ENCODE data around the gene FSTL3.
"Not testable (repeated sequence)": the region's sequence is repeated elsewhere in the genome, so short reads cannot be mapped to it uniquely, and the experiment has no call there.

The FSTL3 gene

DNA sequence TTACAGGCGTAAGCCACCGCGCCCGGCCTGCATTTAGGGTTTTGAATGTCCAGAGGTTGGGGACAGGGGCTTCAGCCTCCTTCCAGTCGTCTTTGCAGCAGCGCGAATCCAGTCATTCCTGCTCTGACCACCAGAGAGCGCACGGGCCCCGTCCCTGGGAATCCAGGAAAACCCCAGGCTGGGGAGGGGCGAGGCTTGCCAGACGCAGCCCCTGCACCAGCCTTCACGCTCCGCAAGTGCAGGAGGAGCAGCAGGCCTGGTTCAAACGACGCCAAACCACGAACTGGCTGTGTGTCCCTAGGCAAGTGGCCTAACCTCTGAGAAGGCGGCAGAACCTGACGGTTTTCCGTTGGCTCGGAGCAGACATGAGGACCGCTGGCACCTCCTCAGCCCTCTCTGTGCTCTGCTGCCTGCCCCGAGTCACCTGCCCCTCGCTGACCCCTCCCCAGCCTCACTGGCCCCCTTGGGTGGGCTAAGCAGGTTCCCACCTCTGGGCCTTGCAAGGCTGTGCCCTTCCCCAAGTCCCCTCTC lies 11.2 kb upstream of the FSTL3 start:
- Mint-ChIP-seq H3K27me3 (no peaks in the 10 kb centered on the region), H3K27ac (peak overlapping the region; percentile 41), H3K4me3 (peak overlapping the region; percentile 63), H3K4me1 (ENCODE audit: low read depth) (peaks cover 16% of the 10 kb centered on the region), H3K9me3 (ENCODE audit: low read depth) (no peaks in the 10 kb centered on the region), H3K36me3 (no peaks in the 10 kb centered on the region)

DNA sequence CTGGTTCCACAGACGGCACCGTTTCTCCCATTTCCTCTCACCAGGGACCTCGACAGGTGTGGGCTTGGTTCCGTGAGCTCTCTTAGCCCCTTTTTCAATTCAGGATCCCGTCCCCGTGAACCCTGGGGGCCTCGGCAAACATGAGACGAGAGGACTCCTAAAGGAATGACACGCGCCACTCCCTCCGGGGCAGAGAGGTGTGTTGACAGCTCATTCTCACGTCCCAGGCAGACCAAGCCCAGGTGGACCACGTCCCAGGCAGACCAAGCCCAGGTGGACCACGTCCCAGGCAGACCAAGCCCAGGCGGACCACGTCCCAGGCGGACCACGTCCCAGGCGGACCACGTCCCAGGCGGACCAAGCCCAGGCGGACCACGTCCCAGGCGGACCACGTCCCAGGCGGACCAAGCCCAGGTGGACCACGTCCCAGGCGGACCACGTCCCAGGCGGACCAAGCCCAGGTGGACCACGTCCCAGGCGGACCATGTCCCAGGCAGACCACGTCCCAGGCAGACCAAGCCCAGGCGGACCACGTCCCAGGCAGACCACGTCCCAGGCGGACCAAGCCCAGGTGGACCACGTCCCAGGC lies 9.1 kb upstream of the FSTL3 start:
- not testable (repeated sequence) for H3K27ac Mint-ChIP-seq, H3K4me3 Mint-ChIP-seq

DNA sequence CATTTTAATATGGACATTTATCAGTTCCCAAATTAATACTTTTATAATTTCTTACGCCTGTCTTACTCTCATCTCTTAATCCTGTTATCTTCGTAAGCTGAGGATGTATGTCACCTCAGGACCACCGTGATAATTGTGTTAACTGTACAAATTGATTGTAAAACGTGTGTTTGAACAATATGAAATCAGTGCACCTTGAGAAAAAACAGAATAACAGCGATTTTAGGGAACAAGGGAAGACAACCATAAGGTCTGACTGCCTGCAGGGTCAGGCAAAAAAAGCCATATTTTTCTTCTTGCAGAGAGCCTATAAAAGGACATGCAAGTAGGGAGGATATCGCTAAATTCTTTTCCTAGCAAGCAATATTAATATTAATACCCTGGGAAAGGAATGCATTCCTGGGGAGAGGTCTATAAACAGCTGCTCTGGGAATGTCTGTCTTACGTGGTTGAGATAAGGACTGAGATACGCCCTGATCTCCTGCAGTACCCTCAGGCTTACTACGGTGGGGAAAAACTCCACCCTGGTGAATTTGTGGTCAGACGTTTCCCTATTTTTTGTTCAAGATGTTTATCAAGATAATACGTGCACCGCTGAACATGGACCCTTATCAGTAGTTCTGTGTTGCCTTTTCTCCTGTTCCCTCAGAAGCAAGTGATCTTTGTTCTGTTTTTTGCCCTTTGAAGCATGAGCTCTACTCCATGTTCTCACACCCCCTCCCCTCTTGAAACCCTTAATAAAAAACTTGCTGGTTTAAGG lies 7.3 kb upstream of the FSTL3 start:
- not testable (repeated sequence) for H3K4me1 Mint-ChIP-seq (ENCODE audit: low read depth); H3K27me3 Mint-ChIP-seq; H3K36me3 Mint-ChIP-seq; H3K4me3 Mint-ChIP-seq; H3K27ac Mint-ChIP-seq; H3K9me3 Mint-ChIP-seq (ENCODE audit: low read depth)

More for the DNA sequence above, 9.1 kb upstream of the FSTL3 start:
- H3K9me3 Mint-ChIP-seq (ENCODE audit: low read depth); H3K36me3 Mint-ChIP-seq; H3K27me3 Mint-ChIP-seq; H3K4me1 Mint-ChIP-seq (ENCODE audit: low read depth): not testable (repeated sequence)

DNA sequence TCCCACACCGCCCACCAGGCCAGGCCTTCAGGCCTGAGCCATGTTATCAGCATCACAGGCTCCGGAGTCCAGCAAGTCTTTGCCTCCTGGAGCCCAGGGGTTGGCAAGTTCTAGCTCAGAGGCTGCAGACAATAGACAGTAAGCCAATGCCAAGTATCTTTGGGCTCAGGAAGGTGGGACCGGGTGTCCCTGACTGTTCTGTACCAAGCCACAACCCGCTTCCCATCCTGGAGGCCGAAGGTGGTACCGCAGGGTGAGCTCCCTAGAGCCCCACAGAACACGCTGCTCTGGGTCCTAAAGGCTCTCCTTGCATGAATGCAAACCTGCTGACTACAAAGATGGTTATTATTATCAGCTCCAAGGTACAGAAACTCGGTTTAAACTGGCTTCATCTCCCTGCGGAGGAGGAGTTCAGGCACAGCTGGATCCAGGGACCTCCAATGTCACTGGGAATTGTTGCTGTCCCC lies 5.5 kb upstream of the FSTL3 start:
- Mint-ChIP-seq H3K4me3 (no peak overlapping the region), H3K27ac (no peak overlapping the region), H3K9me3 (ENCODE audit: low read depth) (no peaks in the 10 kb centered on the region), H3K27me3 (peaks cover 7% of the 10 kb centered on the region), H3K4me1 (ENCODE audit: low read depth) (peaks cover 3% of the 10 kb centered on the region), H3K36me3 (no peaks in the 10 kb centered on the region)

DNA sequence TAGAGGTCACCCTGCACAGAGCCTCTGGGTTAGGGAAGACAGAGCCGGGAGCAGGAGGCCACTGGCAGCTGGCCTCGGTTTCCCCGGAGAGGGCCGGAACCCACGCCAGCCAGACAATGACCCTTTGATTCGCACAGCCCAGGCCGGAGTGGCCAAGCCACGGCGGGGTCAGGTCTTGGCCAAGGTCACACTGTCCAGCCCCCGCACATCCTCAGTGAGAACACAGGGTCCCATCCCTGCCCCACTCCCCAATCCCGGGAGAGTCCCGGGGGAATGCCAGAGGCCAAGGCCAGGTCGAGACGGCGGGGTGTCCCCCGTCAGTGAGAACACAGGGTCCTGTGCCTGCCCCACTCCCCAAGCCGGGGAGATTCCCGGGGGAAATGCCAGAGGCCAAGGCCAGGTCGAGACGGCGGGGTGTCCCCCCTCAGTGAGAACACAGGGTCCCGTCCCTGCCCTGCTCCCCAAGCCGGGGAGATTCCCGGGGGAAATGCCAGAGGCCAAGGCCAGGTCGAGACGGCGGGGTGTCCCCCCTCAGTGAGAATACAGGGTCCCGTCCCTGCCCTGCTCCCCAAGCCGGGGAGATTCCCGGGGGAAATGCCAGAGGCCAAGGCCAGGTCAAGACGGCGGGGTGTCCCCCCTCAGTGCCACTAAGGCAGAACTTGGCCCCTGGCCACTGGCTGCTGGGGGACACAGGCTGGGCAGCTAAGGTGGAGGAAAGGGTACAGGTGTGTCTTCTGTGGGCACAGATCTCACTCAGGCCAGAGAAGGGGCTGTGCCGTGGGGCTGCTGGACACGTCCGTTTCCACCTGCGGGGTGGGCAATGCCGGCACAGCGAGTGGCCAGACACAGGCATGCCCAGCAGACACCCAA lies 1.7 kb upstream of the FSTL3 start:
- H3K27ac Mint-ChIP-seq = no peak overlapping the region

DNA sequence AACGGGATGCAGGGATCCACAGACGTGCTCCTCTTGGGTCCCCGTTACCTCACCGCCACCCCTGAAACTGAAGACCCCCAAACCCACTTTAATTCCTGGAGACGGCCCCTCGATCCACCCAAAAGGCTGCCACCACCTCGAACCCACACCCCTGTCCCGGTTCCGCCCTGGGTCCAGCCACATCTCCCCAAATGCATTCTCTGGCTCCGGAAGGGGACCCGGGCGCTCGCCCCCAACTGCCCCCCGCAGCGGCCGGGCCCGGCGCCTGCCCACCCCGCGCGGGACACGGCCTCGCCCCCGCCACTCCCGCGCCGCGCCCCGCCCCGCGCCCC lies 219 bp upstream of the FSTL3 start:
- peaks cover 7% of the 10 kb centered on the region for H3K27me3 Mint-ChIP-seq
- no peak overlapping the region for H3K27ac Mint-ChIP-seq
- H3K4me3 Mint-ChIP-seq = no peak overlapping the region
- H3K4me1 Mint-ChIP-seq (ENCODE audit: low read depth) = peaks cover 8% of the 10 kb centered on the region
- no peaks in the 10 kb centered on the region for H3K9me3 Mint-ChIP-seq (ENCODE audit: low read depth)
- H3K36me3 Mint-ChIP-seq = no peaks in the 10 kb centered on the region

More for the DNA sequence above, 1.7 kb upstream of the FSTL3 start:
- H3K27me3 Mint-ChIP-seq = peaks cover 7% of the 10 kb centered on the region
- no peaks in the 10 kb centered on the region for H3K9me3 Mint-ChIP-seq (ENCODE audit: low read depth)
- no peaks in the 10 kb centered on the region for H3K36me3 Mint-ChIP-seq
- H3K4me1 Mint-ChIP-seq (ENCODE audit: low read depth) = peaks cover 8% of the 10 kb centered on the region
- no peak overlapping the region for H3K4me3 Mint-ChIP-seq

DNA sequence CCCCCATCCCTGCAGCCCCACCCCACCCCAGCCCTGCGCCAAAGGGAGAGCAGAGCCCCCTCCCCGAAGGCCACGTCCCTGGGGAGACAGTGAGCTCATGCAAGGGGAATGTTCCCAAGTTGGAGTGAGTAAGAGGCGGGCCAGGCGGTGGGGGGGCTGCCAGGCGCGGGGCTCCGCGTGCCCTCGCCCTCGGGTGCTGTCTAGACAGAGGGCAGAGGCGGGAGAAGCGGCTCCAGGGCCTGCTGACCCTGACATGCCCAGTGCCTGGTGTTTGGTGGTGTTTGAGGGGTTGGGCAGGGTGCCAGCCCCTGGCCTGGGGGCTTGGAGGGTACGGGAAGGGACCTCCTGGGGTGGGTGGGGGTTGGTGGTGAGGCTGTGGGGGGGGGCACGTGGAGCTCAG lies 1.0 kb downstream of the FSTL3 start:
- Mint-ChIP-seq H3K4me3 (no peak overlapping the region), H3K27ac (no peak overlapping the region), H3K4me1 (ENCODE audit: low read depth) (peaks cover 9% of the 10 kb centered on the region), H3K36me3 (no peaks in the 10 kb centered on the region), H3K9me3 (ENCODE audit: low read depth) (no peaks in the 10 kb centered on the region), H3K27me3 (peaks cover 7% of the 10 kb centered on the region)

DNA sequence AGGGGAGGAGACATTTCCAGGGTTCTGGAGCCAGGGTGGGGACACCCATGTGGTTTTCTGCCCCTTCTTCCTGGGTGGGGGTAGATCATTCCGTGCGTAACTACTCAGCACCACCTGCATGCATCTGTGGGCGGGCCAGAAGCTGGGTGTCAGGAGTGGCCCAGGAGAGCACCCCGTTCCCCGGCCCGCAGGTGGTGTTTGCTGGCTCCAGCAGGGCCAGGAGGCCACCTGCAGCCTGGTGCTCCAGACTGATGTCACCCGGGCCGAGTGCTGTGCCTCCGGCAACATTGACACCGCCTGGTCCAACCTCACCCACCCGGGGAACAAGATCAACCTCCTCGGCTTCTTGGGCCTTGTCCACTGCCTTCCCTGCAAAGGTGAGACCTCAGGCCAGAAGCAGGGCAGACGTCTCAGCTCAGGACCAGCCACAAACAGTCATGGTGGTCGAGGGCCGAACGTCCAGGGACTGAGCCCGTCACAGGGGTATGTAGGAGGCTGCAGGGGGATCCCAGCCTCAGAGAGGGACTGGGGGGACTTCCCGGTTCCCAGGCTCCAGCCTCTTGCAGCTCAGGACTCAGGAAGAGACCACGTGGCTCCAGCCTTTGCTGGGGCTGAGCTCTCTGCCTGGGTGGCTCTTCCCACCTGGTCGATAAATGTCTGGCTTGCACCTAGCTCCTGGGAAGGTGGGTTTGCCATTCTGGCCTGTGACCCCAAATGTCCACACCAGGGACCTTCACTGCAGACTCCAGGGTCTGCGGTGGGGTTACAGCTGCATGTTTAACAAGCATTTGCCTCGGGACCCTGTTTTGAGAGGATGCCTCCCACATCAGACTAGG lies 1.6 kb downstream of the FSTL3 start:
- Mint-ChIP-seq H3K9me3 (ENCODE audit: low read depth) (no peaks in the 10 kb centered on the region), H3K4me3 (peak overlapping the region; percentile 35), H3K4me1 (ENCODE audit: low read depth) (peaks cover 9% of the 10 kb centered on the region), H3K27me3 (peaks cover 7% of the 10 kb centered on the region), H3K36me3 (no peaks in the 10 kb centered on the region), H3K27ac (no peak overlapping the region)

DNA sequence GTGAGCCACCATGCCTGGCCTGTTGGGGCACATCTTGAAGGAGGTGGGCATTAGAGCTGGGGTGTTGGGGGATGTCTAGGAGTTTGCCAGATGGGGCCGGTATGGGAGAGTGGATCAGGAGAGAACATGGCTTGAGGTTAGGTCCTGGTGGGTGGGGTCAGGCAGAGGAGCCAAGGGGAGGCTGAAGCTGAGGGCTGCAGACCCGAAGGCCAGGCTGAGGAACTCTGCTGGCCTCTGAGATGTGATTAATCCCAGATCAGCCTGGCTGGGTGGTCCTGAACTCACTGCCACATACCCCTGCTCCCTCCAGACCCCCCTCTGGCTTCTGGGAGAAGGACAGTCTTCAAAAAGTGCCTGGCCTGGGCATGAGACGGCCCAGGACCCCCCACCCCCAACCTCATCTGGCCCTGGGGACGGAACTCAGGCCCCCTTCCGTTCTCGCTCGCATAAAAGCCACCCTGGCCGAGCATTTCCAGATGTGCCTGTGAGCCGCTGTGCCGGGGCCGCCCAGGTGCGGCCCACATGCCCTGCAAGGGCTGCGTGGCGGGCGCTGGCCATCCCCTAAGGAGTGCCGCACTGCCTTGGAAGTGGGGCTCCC lies 2.7 kb downstream of the FSTL3 start:
- Mint-ChIP-seq H3K36me3 (no peaks in the 10 kb centered on the region), H3K27ac (no peak overlapping the region), H3K27me3 (peaks cover 4% of the 10 kb centered on the region), H3K9me3 (ENCODE audit: low read depth) (no peaks in the 10 kb centered on the region), H3K4me1 (ENCODE audit: low read depth) (peaks cover 9% of the 10 kb centered on the region), H3K4me3 (peak overlapping the region; percentile 73)

DNA sequence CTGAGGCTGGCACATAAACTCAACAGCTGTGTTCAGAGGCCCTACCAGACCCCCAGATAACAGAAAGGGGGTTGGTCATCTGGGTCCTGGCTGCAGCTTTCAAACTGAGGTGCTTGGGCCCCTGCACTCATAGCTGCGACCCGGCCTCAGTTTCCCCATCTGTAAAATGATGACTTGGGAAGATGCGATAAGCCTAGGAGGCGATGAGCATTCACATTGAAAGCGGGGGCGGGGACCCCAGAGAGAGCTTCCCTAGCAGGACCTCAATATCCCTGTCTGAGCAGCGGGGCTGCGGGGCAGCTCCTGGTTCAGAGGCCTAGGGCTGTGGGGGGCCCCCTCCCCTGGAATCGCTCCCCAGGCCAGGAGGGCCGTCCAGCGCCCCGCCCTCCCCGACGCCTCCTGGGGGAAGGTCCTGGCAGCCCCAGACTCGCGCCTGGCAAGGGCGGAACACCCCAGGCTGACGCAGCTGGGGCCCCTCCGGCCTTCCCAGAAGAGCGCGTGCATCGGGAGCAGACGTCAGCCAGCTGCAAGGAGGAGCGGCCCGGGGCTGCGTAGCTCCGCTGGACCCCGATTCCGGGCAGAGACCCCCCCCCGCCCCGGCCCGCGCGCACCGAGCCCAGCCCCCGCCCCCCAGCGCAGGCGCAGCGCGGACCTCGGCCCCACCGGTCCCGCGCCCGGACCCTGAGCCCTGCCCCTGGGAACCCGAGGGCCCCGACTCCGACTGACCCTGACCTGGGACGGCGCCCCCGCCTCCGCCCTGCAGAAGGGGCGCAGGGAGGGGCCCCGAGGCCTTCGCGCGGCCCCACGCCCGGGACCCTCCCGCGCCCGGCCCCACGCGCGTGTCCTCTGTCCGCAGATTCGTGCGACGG lies 3.5 kb downstream of the FSTL3 start:
- H3K4me1 Mint-ChIP-seq (ENCODE audit: low read depth) = peaks cover 9% of the 10 kb centered on the region
- H3K27me3 Mint-ChIP-seq = peaks cover 4% of the 10 kb centered on the region
- no peaks in the 10 kb centered on the region for H3K9me3 Mint-ChIP-seq (ENCODE audit: low read depth)
- no peak overlapping the region for H3K27ac Mint-ChIP-seq
- H3K36me3 Mint-ChIP-seq = no peaks in the 10 kb centered on the region
- H3K4me3 Mint-ChIP-seq = peak overlapping the region; percentile 87

DNA sequence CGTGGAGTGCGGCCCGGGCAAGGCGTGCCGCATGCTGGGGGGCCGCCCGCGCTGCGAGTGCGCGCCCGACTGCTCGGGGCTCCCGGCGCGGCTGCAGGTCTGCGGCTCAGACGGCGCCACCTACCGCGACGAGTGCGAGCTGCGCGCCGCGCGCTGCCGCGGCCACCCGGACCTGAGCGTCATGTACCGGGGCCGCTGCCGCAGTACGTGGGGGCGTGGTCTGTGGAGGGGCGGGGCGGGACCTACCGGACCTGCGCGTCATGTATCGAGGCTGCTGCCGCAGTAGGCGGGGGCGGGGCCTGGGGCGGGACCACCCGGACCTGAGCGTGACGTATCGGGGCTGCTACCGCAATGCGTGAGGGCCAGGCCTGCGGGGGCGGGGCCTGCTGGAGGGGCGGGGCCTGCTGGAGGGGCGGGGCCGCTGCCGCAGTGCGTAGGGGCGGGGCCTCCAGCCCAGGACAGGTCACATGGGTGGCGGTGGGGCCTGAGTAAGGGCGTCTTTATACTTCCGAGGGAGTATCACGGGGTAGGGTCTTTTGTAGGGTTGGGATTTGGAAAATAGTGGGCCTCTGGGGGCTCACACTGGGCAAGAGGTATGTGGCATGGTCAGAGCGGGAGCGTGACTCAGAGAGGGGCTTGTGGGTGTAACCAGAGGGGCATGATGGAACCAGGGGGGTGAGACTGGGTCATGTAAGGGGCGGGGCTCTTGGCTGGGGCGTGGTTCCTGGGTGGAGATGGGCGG lies 4.3 kb downstream of the FSTL3 start:
- Mint-ChIP-seq H3K4me1 (ENCODE audit: low read depth) (peaks cover 6% of the 10 kb centered on the region), H3K36me3 (no peaks in the 10 kb centered on the region), H3K27me3 (no peaks in the 10 kb centered on the region), H3K4me3 (peak overlapping the region; percentile 87), H3K27ac (peak overlapping the region; percentile 98), H3K9me3 (ENCODE audit: low read depth) (no peaks in the 10 kb centered on the region)

DNA sequence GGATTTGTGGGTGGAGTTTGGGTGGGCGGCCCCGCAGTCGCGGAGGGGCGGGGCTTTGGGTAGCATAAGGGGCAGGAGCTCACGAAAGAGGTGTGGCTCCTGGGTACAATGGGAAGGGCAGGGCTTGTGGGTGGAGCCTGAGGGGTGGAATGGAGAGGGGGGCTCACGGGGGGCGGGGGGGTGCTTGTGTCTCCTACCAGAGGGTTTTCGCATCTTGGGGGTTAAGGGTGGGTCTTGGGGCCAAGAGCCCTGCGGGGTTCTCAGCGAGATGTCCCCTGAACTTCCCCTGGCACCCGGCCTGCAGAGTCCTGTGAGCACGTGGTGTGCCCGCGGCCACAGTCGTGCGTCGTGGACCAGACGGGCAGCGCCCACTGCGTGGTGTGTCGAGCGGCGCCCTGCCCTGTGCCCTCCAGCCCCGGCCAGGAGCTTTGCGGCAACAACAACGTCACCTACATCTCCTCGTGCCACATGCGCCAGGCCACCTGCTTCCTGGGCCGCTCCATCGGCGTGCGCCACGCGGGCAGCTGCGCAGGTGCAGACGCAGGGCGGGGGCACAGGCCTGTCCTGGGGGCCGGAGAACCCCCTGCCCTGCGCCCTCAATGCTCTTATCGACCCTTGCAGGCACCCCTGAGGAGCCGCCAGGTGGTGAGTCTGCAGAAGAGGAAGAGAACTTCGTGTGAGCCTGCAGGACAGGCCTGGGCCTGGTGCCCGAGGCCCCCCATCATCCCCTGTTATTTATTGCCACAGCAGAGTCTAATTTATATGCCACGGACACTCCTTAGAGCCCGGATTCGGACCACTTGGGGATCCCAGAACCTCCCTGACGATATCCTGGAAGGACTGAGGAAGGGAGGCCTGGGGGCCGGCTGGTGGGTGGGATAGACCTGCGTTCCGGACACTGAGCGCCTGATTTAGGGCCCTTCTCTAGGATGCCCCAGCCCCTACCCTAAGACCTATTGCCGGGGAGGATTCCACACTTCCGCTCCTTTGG lies 5.1 kb downstream of the FSTL3 start:
- Mint-ChIP-seq H3K4me3 (peak overlapping the region; percentile 87), H3K9me3 (ENCODE audit: low read depth) (no peaks in the 10 kb centered on the region), H3K27ac (peak overlapping the region; percentile 98), H3K4me1 (ENCODE audit: low read depth) (peaks cover 6% of the 10 kb centered on the region), H3K36me3 (no peaks in the 10 kb centered on the region), H3K27me3 (no peaks in the 10 kb centered on the region)

All from activated naive CD8-positive, alpha-beta T cell (primary cell).